Stimulated activated CD4-positive, alpha-beta T cell treated with anti-CD3 and anti-CD28 coated beads, TNF-alpha, amount 100 ng/mL, for 1 hour (primary cell): ENCODE results near the gene NEDD4.
"Not testable (repeated sequence)": the region's sequence is repeated elsewhere in the genome, so short reads cannot be mapped to it uniquely, and the experiment has no call there.

Source experiments
- DNase-seq, 3 donors: peaks; one replicate each; pipeline ENCODE4 v3.0.0-alpha.2; 2020; ENCODE audit warnings: low read depth in 3 of 3, low spot score in 1 of 3

The NEDD4 gene

DNA sequence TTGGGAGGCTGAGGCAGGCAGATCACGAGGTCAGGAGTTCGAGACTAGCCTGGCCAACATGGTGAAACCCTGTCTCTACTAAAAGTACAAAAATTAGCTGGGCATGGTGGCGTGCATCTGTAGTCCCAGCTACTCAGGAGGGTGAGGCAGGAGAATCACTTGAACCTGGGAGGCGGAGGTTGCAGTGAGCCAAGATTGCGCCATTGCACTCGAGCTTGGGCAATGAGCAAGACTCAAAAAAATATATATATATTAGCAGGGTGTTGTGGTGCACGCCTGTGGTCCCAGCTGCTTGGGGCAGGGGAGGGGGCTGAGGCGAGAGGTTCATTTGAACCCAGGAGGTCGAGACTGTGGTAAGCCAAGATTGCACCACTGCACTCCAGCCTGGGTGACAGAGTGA, 207.8 kb downstream of the NEDD4 start:
- DNase-seq: not testable (repeated sequence)

DNA sequence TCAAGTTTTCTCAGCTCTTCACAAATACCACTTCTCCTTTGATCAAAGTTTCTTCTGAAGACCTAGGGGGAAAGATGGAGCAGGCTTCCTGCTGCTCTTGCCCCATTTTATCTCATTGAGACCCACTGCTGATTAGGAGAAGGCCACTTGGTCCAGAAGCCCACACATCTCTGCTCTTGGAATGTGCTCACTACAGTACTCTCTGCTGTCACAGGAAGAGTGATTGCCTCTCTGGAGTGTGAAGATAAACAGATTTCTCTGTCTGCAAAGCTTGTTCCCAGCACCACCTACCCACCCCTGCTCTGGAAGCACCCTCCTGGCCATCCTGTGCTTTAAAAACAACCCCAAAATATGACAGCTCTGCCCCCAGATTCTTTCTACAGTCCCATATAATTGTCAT, 209.1 kb downstream of the NEDD4 start:
- no peak for DNase-seq

DNA sequence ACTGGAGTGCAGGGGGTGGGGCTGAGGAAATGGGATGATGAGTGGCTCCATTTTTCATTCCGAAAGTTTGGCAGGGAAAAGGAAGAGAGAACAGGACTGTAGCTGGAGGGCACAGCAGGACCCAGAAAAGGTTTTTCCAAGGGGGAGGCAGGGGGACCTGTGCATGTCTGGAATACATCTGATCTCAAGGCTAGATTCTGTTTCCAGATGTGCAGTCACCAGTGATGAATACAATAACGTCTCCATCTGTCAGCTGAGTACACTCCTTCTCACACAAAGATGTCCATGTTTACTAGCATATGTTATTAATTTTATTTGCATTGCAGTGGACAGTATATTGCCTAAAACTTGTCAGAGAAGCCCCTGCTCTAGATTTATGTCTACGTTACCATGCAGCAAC, 210.5 kb downstream of the NEDD4 start:
- no peak for DNase-seq

DNA sequence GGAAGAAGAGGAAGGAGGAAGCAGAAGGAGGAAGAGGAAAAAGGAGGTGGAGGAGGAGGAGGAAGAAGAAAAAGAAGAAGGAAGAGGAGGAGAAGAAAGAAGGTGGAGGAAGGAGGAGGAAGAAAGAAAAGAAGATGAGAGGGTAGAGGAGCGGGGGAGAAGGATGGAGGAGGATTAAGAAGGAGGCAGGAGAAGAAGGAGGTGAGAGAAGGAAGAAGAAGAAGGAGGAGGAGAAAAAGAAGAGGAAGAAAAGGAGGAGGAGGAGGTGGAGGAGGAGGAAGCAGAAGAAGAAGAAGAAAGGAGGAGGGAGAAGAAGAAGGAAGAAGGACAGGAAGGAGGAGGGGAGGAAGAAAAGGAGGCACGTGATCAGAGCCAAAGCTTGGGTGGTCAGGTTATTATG, 213.1 kb downstream of the NEDD4 start:
- no peak for DNase-seq

DNA sequence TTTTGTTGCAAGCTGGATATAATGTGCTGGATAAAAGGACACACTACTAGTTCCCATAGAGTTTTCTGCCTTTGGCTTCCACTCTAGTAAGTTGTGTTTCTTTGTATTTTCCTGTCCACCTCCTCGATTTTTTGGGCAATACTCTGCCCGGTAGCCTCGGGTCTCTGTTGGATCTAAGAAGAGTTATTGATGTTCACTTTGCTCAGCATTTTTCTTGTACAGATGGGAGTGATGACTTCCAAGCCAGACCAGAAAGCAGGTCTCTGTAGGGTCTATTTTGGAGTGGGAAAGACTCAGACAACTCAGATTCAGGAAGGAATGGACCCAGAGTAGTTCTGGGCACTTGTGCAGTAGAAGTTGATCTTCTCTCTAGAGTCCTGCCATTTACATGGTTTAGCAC, 214.5 kb downstream of the NEDD4 start:
- no peak for DNase-seq
